SK-N-SH (cell line): ENCODE measurements around the gene PLLP.

Experiments used
- GABPA ChIP-seq: IDR thresholded peaks from 2 replicates; pipeline ENCODE4 v1.4.0; 2012; ENCODE audit warnings: low read depth, mild to moderate bottlenecking
- TCF12 ChIP-seq: IDR thresholded peaks from 2 replicates; pipeline ENCODE4 v1.4.0; 2012
- USF2 ChIP-seq: fragments of 150-350 bp; IDR thresholded peaks from 2 replicates; pipeline ENCODE4 v1.6.1; 2017; ENCODE audit warnings: antibody characterized with exemption, low read length, low read depth, borderline replicate concordance

GRCh38 chr16:57251352-57251751 is 33.1 kb downstream of the PLLP start:
- TF ChIP-seq TCF12 (no peak), USF2 (no peak), GABPA (no peak)
